ENCODE data around the gene YEATS2. TPM values are rescaled to one million over a fixed set of nuclear protein-coding genes. Genes with fewer than 3 reads are reported as not detected.

YEATS2 gene
- total and polyA plus RNA-seq, 12 donors, result 4.9 to 27.1 (median 14.0) TPM

GRCh38 chr3:183695569-183696364, 1.8 kb upstream of the YEATS2 start:
- H3K27ac ChIP-seq, result no peak overlapping the region
- H3K36me3 ChIP-seq (replicated peaks in 1 of 2), result no peaks in the 10 kb centered on the region
- H3K9me3 ChIP-seq (replicated peaks in 1 of 3), result no peaks in the 10 kb centered on the region
- no peak for TF ChIP-seq POLR2A (IDR thresholded peaks at IDR 0.05)
- no peak for TF ChIP-seq CTCF (IDR thresholded peaks at IDR 0.05)
- intact Hi-C loops (cut with DNase I), result no loop called here
- H3K27me3 ChIP-seq, result no peaks in the 10 kb centered on the region
- WGBS, 4 donors, result 91 to 93% (median 91%) methylated on average over 6 to 7 of the region's 7 CpGs
- no peak overlapping the region for H3K4me3 ChIP-seq
- peaks cover 0 to 20% of the 10 kb centered on the region in 2 donors for H3K4me1 ChIP-seq (replicated peaks in 1 of 2)
- no peak for DNase-seq

- WGBS, 4 donors, result 33 to 41% (median 38%) methylated on average over 4 of the region's 4 CpGs
- Histone ChIP-seq H3K36me3 (replicated peaks in 1 of 2) (no peaks in the 10 kb centered on the region), H3K9me3 (replicated peaks in 1 of 3) (no peaks in the 10 kb centered on the region), H3K27me3 (no peaks in the 10 kb centered on the region), H3K4me3 (peak overlapping the region in 2 of 4 donors; percentile 64 to 90), H3K4me1 (replicated peaks in 1 of 2) (peaks cover 0 to 20% of the 10 kb centered on the region in 2 donors), H3K27ac (peak overlapping the region in 2 of 5 donors; percentile 94 to 95)
- intact Hi-C loops (cut with DNase I), result no loop called here
- no peak for TF ChIP-seq POLR2A (IDR thresholded peaks at IDR 0.05)
- TF ChIP-seq CTCF (IDR thresholded peaks at IDR 0.05), result no peak
- no peak for DNase-seq
Observed at GRCh38 chr3:183697123-183697609, 431 bp upstream of the YEATS2 start.

- peak in 1 of 2 donors; percentile 26 for TF ChIP-seq POLR2A (IDR thresholded peaks at IDR 0.05)
- no peak for TF ChIP-seq CTCF (IDR thresholded peaks at IDR 0.05)
- Histone ChIP-seq H3K4me3 (peak overlapping the region; percentile 43 to 90 (median 71)), H3K9me3 (replicated peaks in 1 of 3) (no peaks in the 10 kb centered on the region), H3K27ac (peak overlapping the region in 4 of 5 donors; percentile 83 to 95 (median 92)), H3K36me3 (replicated peaks in 1 of 2) (no peaks in the 10 kb centered on the region), H3K27me3 (no peaks in the 10 kb centered on the region), H3K4me1 (replicated peaks in 1 of 2) (peaks cover 0 to 20% of the 10 kb centered on the region in 2 donors)
- intact Hi-C loops (cut with DNase I), result no loop called here
- peak; percentile 18 to 59 (median 29) for DNase-seq
- 0 to 1% (median 1%) methylated on average over 1 to 13 of the region's 13 CpGs for WGBS, 4 donors
Observed at GRCh38 chr3:183698318-183698751, 738 bp downstream of the YEATS2 start.

- H3K36me3 ChIP-seq (replicated peaks in 1 of 2), result no peaks in the 10 kb centered on the region
- peak overlapping the region in 1 of 4 donors; percentile 90 for H3K4me3 ChIP-seq
- intact Hi-C loops (cut with DNase I), result no loop called here
- peak overlapping the region in 4 of 5 donors; percentile 16 to 95 (median 92) for H3K27ac ChIP-seq
- peak in 3 of 7 donors; percentile 13 to 22 (median 16) for DNase-seq
- no peak for TF ChIP-seq CTCF (IDR thresholded peaks at IDR 0.05)
- TF ChIP-seq POLR2A (IDR thresholded peaks at IDR 0.05), result no peak
- H3K27me3 ChIP-seq, result no peaks in the 10 kb centered on the region
- no peaks in the 10 kb centered on the region for H3K9me3 ChIP-seq (replicated peaks in 1 of 3)
- WGBS, 4 donors, result 12 to 14% (median 13%) methylated on average over 9 of the region's 9 CpGs
- peaks cover 0 to 20% of the 10 kb centered on the region in 2 donors for H3K4me1 ChIP-seq (replicated peaks in 1 of 2)
Observed at GRCh38 chr3:183698756-183699155, 1.2 kb downstream of the YEATS2 start.
